Measurements from ENCODE around the gene DDX42. TPM values are rescaled to one million over a fixed set of nuclear protein-coding genes. Genes with fewer than 3 reads are reported as not detected.

The DDX42 gene
- total and polyA plus RNA-seq, 2 experiments from 2014 or later = 37.2 to 52.6 TPM

GRCh38 chr17:63827002-63827800 lies 53.2 kb downstream of the DDX42 start, which contains the start of the genes FTSJ3 and PSMC5:
Gene FTSJ3, minus strand, starts transcription at chr17:63827663. Its CDS starts 761 bp downstream, at chr17:63826902.
Gene PSMC5, plus strand, starts transcription at chr17:63827431. Its CDS starts 60 bp downstream, at chr17:63827491.
- in situ Hi-C loops (cut with MboI) = no loop called here
- peak within 1 kb of the TSS; percentile 88 for H2AFZ ChIP-seq
- peak within 1 kb of the TSS; percentile 90 for H3K27ac ChIP-seq
- 1 to 2% methylated on average over 56 to 58 of the region's 58 CpGs for WGBS, 2 experiments (ENCODE audit: low coverage in 1 of 2, low lambda C conversion rate in 2 of 2, missing lambda C conversion rate in 2 of 2)
- peaks cover 56% of the 10 kb centered on the region for H3K36me3 ChIP-seq (ENCODE audit: low read depth)
- H3F3A ChIP-seq (ENCODE audit: insufficient read depth) = peaks cover 16% of the 10 kb centered on the region
- H4K20me1 ChIP-seq (ENCODE audit: insufficient read depth) = no peaks in the 10 kb centered on the region
- TF ChIP-seq EZH2phosphoT487 (IDR thresholded peaks at IDR 0.05; ENCODE audit: insufficient read depth, low read depth) = no peak
- no peak for TF ChIP-seq EZH2 (IDR thresholded peaks at IDR 0.05; ENCODE audit: insufficient read depth, poor library complexity, severe bottlenecking)
- peak within 1 kb of the TSS; percentile 86 for H3K9ac ChIP-seq
- H3K79me2 ChIP-seq (ENCODE audit: insufficient read depth) = peaks cover 79% of the 10 kb centered on the region
- H3K4me2 ChIP-seq (ENCODE audit: unreplicated experiment) = peak within 1 kb of the TSS; percentile 91
- DNase-seq = peak; percentile 97
- H3K4me1 ChIP-seq (ENCODE audit: insufficient read depth) = peaks cover 8% of the 10 kb centered on the region
- peak within 1 kb of the TSS; percentile 87 for H3K4me3 ChIP-seq
- H3K9me3 ChIP-seq (ENCODE audit: low read depth) = no peaks in the 10 kb centered on the region
- no peaks in the 10 kb centered on the region for H3K9me2 ChIP-seq (ENCODE audit: insufficient read depth)
- no peaks in the 10 kb centered on the region for H3K27me3 ChIP-seq (replicated peaks; ENCODE audit: insufficient read depth)

GRCh38 chr17:63827801-63828221 lies 53.8 kb downstream of the DDX42 start:
- H3K4me1 ChIP-seq (ENCODE audit: insufficient read depth) = peaks cover 8% of the 10 kb centered on the region
- TF ChIP-seq EZH2phosphoT487 (IDR thresholded peaks at IDR 0.05; ENCODE audit: insufficient read depth, low read depth) (no peak), EZH2 (IDR thresholded peaks at IDR 0.05; ENCODE audit: insufficient read depth, poor library complexity, severe bottlenecking) (no peak)
- no peaks in the 10 kb centered on the region for H3K9me3 ChIP-seq (ENCODE audit: low read depth)
- peaks cover 53% of the 10 kb centered on the region for H3K36me3 ChIP-seq (ENCODE audit: low read depth)
- H3K9ac ChIP-seq = peak overlapping the region; percentile 86
- peaks cover 72% of the 10 kb centered on the region for H3K79me2 ChIP-seq (ENCODE audit: insufficient read depth)
- peaks cover 15% of the 10 kb centered on the region for H3F3A ChIP-seq (ENCODE audit: insufficient read depth)
- peak overlapping the region; percentile 90 for H3K27ac ChIP-seq
- no peaks in the 10 kb centered on the region for H3K27me3 ChIP-seq (replicated peaks; ENCODE audit: insufficient read depth)
- H2AFZ ChIP-seq = peak overlapping the region; percentile 88
- no peak for DNase-seq
- in situ Hi-C loops (cut with MboI) = no loop called here
- no peaks in the 10 kb centered on the region for H3K9me2 ChIP-seq (ENCODE audit: insufficient read depth)
- H4K20me1 ChIP-seq (ENCODE audit: insufficient read depth) = no peaks in the 10 kb centered on the region
- peak overlapping the region; percentile 91 for H3K4me2 ChIP-seq (ENCODE audit: unreplicated experiment)
- peak overlapping the region; percentile 87 for H3K4me3 ChIP-seq
- WGBS, 2 experiments (ENCODE audit: low coverage in 1 of 2, low lambda C conversion rate in 2 of 2, missing lambda C conversion rate in 2 of 2) = 1 to 3% methylated on average over 19 of the region's 19 CpGs

- in situ Hi-C loops (cut with MboI) = no loop called here
- TF ChIP-seq EZH2phosphoT487 (IDR thresholded peaks at IDR 0.05; ENCODE audit: insufficient read depth, low read depth) (no peak), EZH2 (IDR thresholded peaks at IDR 0.05; ENCODE audit: insufficient read depth, poor library complexity, severe bottlenecking) (no peak)
- WGBS, 2 experiments (ENCODE audit: low coverage in 1 of 2, low lambda C conversion rate in 2 of 2, missing lambda C conversion rate in 2 of 2) = 98 to 99% methylated on average over 3 of the region's 3 CpGs
- no peak overlapping the region for H2AFZ ChIP-seq
- peaks cover 61% of the 10 kb centered on the region for H3K79me2 ChIP-seq (ENCODE audit: insufficient read depth)
- H3K27me3 ChIP-seq (replicated peaks; ENCODE audit: insufficient read depth) = no peaks in the 10 kb centered on the region
- H3K9ac ChIP-seq = peak overlapping the region; percentile 86; the same call in 1 of the 2 replicates
- no peaks in the 10 kb centered on the region for H4K20me1 ChIP-seq (ENCODE audit: insufficient read depth)
- peaks cover 8% of the 10 kb centered on the region for H3K4me1 ChIP-seq (ENCODE audit: insufficient read depth)
- H3K9me2 ChIP-seq (ENCODE audit: insufficient read depth) = no peaks in the 10 kb centered on the region
- H3K4me3 ChIP-seq = peak overlapping the region; percentile 87
- H3F3A ChIP-seq (ENCODE audit: insufficient read depth) = peaks cover 22% of the 10 kb centered on the region; the same call in 1 of the 2 replicates
- peak overlapping the region; percentile 91 for H3K4me2 ChIP-seq (ENCODE audit: unreplicated experiment)
- no peaks in the 10 kb centered on the region for H3K9me3 ChIP-seq (ENCODE audit: low read depth)
- H3K36me3 ChIP-seq (ENCODE audit: low read depth) = peaks cover 52% of the 10 kb centered on the region
- DNase-seq = no peak
- H3K27ac ChIP-seq = no peak overlapping the region
These were observed 55.0 kb downstream of the DDX42 start for GRCh38 chr17:63828936-63829335.

GRCh38 chr17:63830278-63830677 lies 56.3 kb downstream of the DDX42 start:
- in situ Hi-C loops (cut with MboI) = no loop called here
- Histone ChIP-seq H3K27me3 (replicated peaks; ENCODE audit: insufficient read depth) (no peaks in the 10 kb centered on the region), H4K20me1 (ENCODE audit: insufficient read depth) (no peaks in the 10 kb centered on the region), H3K9me2 (ENCODE audit: insufficient read depth) (no peaks in the 10 kb centered on the region), H3K4me1 (ENCODE audit: insufficient read depth) (peaks cover 8% of the 10 kb centered on the region), H3F3A (ENCODE audit: insufficient read depth) (peaks cover 34% of the 10 kb centered on the region), H3K4me2 (ENCODE audit: unreplicated experiment) (no peak overlapping the region), H3K9me3 (ENCODE audit: low read depth) (no peaks in the 10 kb centered on the region), H3K36me3 (ENCODE audit: low read depth) (peaks cover 42% of the 10 kb centered on the region), H3K79me2 (ENCODE audit: insufficient read depth) (peaks cover 49% of the 10 kb centered on the region), H3K4me3 (no peak overlapping the region), H3K9ac (no peak overlapping the region), H3K27ac (no peak overlapping the region), H2AFZ (no peak overlapping the region)
- 98% methylated on average over 5 of the region's 5 CpGs for WGBS, 2 experiments (ENCODE audit: low coverage in 1 of 2, low lambda C conversion rate in 2 of 2, missing lambda C conversion rate in 2 of 2)
- no peak for DNase-seq
- no peak for TF ChIP-seq EZH2 (IDR thresholded peaks at IDR 0.05; ENCODE audit: insufficient read depth, poor library complexity, severe bottlenecking)
- TF ChIP-seq EZH2phosphoT487 (IDR thresholded peaks at IDR 0.05; ENCODE audit: insufficient read depth, low read depth) = no peak

Measured in GM23248 (cell line).